Heart right ventricle (tissue), 16 donors: ENCODE measurements around the gene GPC5. TPM values are rescaled to one million over a fixed set of nuclear protein-coding genes. Genes with fewer than 3 reads are reported as not detected.

ENCODE experiments used
- ATAC-seq, 8 donors: fragments of 200-7000 bp; cut with Tn5 transposase; one replicate each; pipeline ENCODE4 v1.9.1; 2020; ENCODE audit warnings: mild to moderate bottlenecking in 8 of 8, moderate library complexity in 8 of 8, moderate number of reproducible peaks in 1 of 8
- DNase-seq, 2 donors: peaks; one replicate each; pipeline ENCODE4 v3.0.0-alpha.2; 2020
- H3K27ac ChIP-seq, 10 donors: fragments of 200-600 bp; sonication (generic) in 2 of 10; one replicate each; pipeline versions ENCODE4 v1.5.0 to v1.8.0; 2020 to 2022; ENCODE audit warnings: mild to moderate bottlenecking in 3 of 10
- H3K27me3 ChIP-seq, 7 donors: fragments of 200-600 bp; one replicate each; pipeline ENCODE4 v1.8.0; 2021 to 2022; ENCODE audit warnings: mild to moderate bottlenecking in 2 of 7
- H3K36me3 ChIP-seq, 9 donors: fragments of 200-600 bp; sonication (generic) in 1 of 9; one replicate each; pipeline versions ENCODE4 v1.5.0 to v1.8.0; 2020 to 2022; ENCODE audit warnings: mild to moderate bottlenecking in 2 of 9
- H3K4me1 ChIP-seq, 9 donors: fragments of 200-600 bp; sonication (generic) in 1 of 9; one replicate each; pipeline versions ENCODE4 v1.5.0 to v1.8.0; 2020 to 2022; ENCODE audit warnings: mild to moderate bottlenecking in 4 of 9
- H3K4me3 ChIP-seq, 10 donors: fragments of 200-600 bp; sonication (generic) in 2 of 10; one replicate each; pipeline versions ENCODE4 v1.5.0 to v1.8.0; 2020 to 2022; ENCODE audit warnings: mild to moderate bottlenecking in 7 of 10, moderate library complexity in 2 of 10
- H3K9me3 ChIP-seq, 11 donors: fragments of 200-600 bp in 10 of 11; sonication (generic) in 2 of 11; one replicate each; pipeline versions ENCODE4 v1.5.0 to v1.8.0; 2013 to 2022; ENCODE audit warnings: mild to moderate bottlenecking in 2 of 11, control low read depth in 1 of 11, moderate library complexity in 1 of 11
- WGBS, 2 donors: extraction: QIAGEN DNeasy Blood & Tissue Kit; methylation state at CpG; one replicate each; pipeline ENCODE4 v1.1.7; 2013; ENCODE audit warnings: inconsistent platforms in 1 of 2; 5-methylcytosine and 5-hydroxymethylcytosine counted together
- intact Hi-C, 10 donors: fragments of 100-400 bp; cut with DNase I; formaldehyde crosslinking; loops; one replicate each; pipeline versions ENCODE4 v1.11.1 to v1.14.2; 2022
- long read RNA-seq, 3 donors: library from polyadenylated mRNA; unstranded; transcript quantifications; one replicate each; pipeline ENCODE4 v2.0.0, GENCODE V29; 2020 to 2021
- polyA plus RNA-seq, 2 donors: library from polyadenylated mRNA; stranded (reverse); fragments of 200-250 nt; gene quantifications; one replicate each; pipeline ENCODE4 v1.2.3, GENCODE V29; 2013
- total RNA-seq, 10 donors: library from RNA; stranded (reverse); fragmentation: NEBNext Ultra II Directional in 3 of 10; extraction: Animal tissue kit (Norgen Biotek cat#: 25700) in 3 of 10; gene quantifications; one replicate each; pipeline versions ENCODE4 v1.2.1 to v1.2.4, GENCODE V29; 2021 to 2023
- TF ChIP-seq, protein P1 (sequence below), 9 donors: fragments of 200-600 bp; sonication (generic) in 2 of 9; IDR thresholded peaks; one replicate each; pipeline versions ENCODE4 v1.5.0 to v1.8.0; 2021 to 2022; ENCODE audit warnings: antibody characterized with exemption in 9 of 9, mild to moderate bottlenecking in 5 of 9, moderate library complexity in 1 of 9
- donor health status: Arrhythmogenic right ventricular cardiomyopathy.
- donor health status: ischemic (EF 13 %, LVEDD 7.1; RV severe dilation, severe dysfunction).
- donor health status: healthy with polysubstance abuse.
- donor health status: DM: no; HTN: yes; CAD: no.
- donor health status: DM: no; HTN: no; CAD: no.
- donor health status: ischemic (EF 25% LVEDD 6.9; RV normal size, moderate dysfunction).
- donor health status: ischemic (EF 25% LVEDD 5.7; RV mildly dilated, moderate dysfunction).
- donor health status: healthy.
- donor health status: DM: yes; HTN: yes; CAD: no.
- donor health status: Ischemic cardiomyopathy.
- donor health status: ischemic (EF 35%, LVEDD 5.7; RV mildly dilated, moderate dysfunction).
- donor health status: nonischemic (EF 11% LVEDD 7.7; RV severe dilation, severe dysfunction).
- donor health status: DM: yes; HTN: yes; CAD: no.
- donor health status: PGD.
- donor health status: ischemic (EF 29% LVEDD 5.4; RV normal size, mild dysfunction).
- donor health status: nonischemic (EF 23%, LVEDD 6.1; RV moderate dilation, normal function).

The GPC5 gene
- 1 to 10 TPM in 2 of 10 donors, under 1 TPM in 8; 0.09 to 3.5 (median 0.77) TPM for total RNA-seq
- polyA plus RNA-seq, result under 1 TPM in 1 of 2 donors, not detected in 1; 0.01 TPM
- long read RNA-seq, donor 1, partial matches to known transcripts, result 0 of 3 reads
- long read RNA-seq, donor 1, other reads (novel, unspliced or antisense), result 3 of 3 reads
- long read RNA-seq, donor 2, result 0 reads
- long read RNA-seq, donor 3, partial matches to known transcripts, result 0 of 2 reads
- long read RNA-seq, donor 3, other reads (novel, unspliced or antisense), result 2 of 2 reads

DNA sequence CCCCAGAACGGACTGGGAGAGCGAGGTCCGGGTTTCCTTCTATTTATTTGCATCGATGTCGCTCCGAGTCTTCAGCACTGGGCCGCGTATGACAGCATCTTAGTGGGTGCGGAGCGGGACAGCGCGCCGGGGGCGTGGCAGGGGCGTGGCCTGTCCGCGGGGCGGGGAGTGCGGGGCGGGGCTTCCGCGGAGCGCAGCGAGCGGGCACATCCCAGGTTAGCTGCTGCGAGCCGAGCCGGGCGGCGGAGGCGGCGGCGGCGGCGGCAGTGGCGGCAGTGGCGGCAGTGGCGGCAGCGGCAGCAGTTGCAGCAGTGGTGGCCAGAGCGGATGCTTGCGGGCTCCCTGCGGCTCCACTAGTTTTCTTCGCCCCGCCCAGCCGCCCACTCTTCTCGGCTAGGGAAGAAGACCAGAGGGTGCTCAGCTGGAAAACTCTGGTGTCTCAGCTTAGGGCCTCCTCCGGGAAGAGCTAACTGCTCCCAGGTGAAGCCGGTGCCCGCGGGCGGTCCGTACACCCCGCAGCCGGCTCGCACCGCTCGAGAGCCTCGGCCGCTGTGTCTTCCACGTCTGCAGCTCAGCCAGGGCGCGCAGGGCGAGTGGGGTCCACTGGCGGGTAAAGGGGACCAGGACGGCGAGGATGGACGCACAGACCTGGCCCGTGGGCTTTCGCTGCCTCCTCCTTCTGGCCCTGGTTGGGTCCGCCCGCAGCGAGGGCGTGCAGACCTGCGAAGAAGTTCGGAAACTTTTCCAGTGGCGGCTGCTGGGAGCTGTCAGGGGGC, at the start of gene GPC5:
Gene GPC5 (plus strand): TSS at position 209 of the 776 bp plus-strand sequence.
- WGBS, 2 donors, result 0 to 1% methylated on average over 73 to 76 of the region's 76 CpGs
- intact Hi-C loops, result no loop called here
- H3K27me3 ChIP-seq, result peaks cover 3 to 83% (median 61%) of the 10 kb centered on the region in 7 donors

DNA sequence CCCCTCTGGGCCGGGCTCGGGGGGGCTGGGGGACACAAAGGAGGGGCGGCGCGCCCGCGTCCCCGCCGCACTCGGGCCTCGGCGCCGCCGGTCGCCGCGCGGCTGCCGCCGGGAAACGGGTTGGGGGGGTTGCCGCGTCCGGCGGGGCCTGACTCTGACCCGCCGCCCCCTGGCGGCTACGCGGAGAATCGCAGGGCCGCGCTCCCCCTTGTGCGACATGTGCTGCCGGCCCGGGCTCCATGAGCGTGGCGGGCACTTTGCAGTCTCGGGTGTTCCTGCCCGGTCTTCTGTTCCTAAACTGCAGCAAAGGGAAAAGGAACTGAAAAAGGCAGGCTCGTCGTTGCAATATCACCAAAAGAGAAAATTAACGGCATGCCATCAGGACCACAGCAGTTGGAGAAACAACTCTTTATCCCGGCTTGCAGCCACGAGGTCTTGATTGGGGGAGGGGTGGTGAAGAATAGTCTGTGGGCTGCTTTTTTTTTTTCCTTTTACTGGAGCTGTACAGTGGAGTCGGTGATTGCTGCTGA, 49.5 kb upstream of the GPC5 start:
- H3K36me3 ChIP-seq, result peaks cover 0 to 43% (median 0%) of the 10 kb centered on the region in 9 donors
- peak; percentile 93 to 95 for DNase-seq
- WGBS, 2 donors, result 0 to 1% methylated on average over 46 of the region's 46 CpGs
- peak overlapping the region; percentile 4 to 97 (median 76) for H3K4me3 ChIP-seq
- TF ChIP-seq, protein P1, sequence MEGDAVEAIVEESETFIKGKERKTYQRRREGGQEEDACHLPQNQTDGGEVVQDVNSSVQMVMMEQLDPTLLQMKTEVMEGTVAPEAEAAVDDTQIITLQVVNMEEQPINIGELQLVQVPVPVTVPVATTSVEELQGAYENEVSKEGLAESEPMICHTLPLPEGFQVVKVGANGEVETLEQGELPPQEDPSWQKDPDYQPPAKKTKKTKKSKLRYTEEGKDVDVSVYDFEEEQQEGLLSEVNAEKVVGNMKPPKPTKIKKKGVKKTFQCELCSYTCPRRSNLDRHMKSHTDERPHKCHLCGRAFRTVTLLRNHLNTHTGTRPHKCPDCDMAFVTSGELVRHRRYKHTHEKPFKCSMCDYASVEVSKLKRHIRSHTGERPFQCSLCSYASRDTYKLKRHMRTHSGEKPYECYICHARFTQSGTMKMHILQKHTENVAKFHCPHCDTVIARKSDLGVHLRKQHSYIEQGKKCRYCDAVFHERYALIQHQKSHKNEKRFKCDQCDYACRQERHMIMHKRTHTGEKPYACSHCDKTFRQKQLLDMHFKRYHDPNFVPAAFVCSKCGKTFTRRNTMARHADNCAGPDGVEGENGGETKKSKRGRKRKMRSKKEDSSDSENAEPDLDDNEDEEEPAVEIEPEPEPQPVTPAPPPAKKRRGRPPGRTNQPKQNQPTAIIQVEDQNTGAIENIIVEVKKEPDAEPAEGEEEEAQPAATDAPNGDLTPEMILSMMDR (IDR thresholded peaks at IDR 0.05), result peak; percentile 86 to 98 (median 93)
- peak; percentile 76 to 93 (median 88) for ATAC-seq
- H3K27me3 ChIP-seq, result peaks cover 0 to 31% (median 0%) of the 10 kb centered on the region in 7 donors
- H3K4me1 ChIP-seq, result peaks cover 4 to 39% (median 26%) of the 10 kb centered on the region in 9 donors
- H3K9me3 ChIP-seq, result no peaks in the 10 kb centered on the region
- peak overlapping the region; percentile 79 to 99 (median 94) for H3K27ac ChIP-seq
- intact Hi-C loops, result no loop called here

More for the DNA sequence above, at the start of gene GPC5:
- DNase-seq (peak; percentile 48 to 84), ATAC-seq (peak; percentile 94 to 100 (median 97))
- TF ChIP-seq, protein P1 (IDR thresholded peaks at IDR 0.05), result no peak
- Histone ChIP-seq H3K36me3 (no peaks in the 10 kb centered on the region), H3K4me1 (peaks cover 2 to 18% (median 8%) of the 10 kb centered on the region in 9 donors), H3K4me3 (peak within 1 kb of the TSS; percentile 20 to 58 (median 53)), H3K27ac (no peak within 1 kb of the TSS), H3K9me3 (no peaks in the 10 kb centered on the region)

DNA sequence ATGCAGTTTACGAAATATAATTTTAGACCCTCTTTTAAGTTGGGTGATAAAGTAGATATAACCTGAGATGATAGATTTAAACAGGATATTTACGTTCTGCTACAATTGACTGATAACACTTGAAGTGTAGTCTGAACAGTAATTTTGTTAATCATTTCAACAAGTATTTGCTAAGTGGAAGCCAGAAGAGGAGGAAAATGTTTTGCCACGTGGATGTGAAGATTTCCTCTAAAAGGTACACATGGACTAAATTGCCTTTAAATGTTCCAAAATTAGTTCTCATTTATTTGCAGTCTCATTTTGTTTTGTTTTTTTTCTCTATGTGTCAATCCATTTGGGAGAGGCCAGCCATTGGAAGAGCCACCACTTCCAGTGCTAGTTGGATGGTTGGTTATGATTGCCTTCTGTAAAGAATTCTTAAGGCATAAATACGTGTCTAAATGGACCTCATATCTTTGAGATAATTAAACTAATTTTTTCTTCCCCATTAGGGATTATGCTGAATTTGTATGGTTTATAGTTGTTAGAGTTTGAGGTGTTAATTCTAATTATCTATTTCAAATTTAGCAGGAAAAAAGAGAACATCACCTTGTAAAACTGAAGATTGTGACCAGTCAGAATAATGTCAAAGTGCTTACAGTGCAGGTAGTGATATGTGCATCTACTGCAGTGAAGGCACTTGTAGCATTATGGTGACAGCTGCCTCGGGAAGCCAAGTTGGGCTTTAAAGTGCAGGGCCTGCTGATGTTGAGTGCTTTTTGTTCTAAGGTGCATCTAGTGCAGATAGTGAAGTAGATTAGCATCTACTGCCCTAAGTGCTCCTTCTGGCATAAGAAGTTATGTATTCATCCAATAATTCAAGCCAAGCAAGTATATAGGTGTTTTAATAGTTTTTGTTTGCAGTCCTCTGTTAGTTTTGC, 48.2 kb upstream of the GPC5 start:
- DNase-seq (no peak), ATAC-seq (no peak)
- WGBS, 2 donors, result 63 to 67% methylated on average over 5 of the region's 5 CpGs
- peaks cover 0 to 55% (median 0%) of the 10 kb centered on the region in 9 donors for H3K36me3 ChIP-seq
- intact Hi-C loops, result no loop called here
- no peak overlapping the region for H3K27ac ChIP-seq
- H3K9me3 ChIP-seq, result no peaks in the 10 kb centered on the region
- TF ChIP-seq, protein P1 (IDR thresholded peaks at IDR 0.05), result no peak
- H3K4me1 ChIP-seq, result peaks cover 4 to 39% (median 26%) of the 10 kb centered on the region in 9 donors
- peaks cover 0 to 18% (median 0%) of the 10 kb centered on the region in 7 donors for H3K27me3 ChIP-seq
- peak overlapping the region in 1 of 10 donors; percentile 76 for H3K4me3 ChIP-seq
